GM23338 (cell line): ENCODE measurements around the gene KCNAB2. TPM values are rescaled to one million over a fixed set of nuclear protein-coding genes. Genes with fewer than 3 reads are reported as not detected.

Experiments
- ATAC-seq: fragments of 200-7000 bp; cut with Tn5 transposase; 3 replicates; pipeline ENCODE4 v1.9.1; 2020
- DNase-seq: peaks from one replicate; pipeline ENCODE4 v3.0.0-alpha.2; 2015; ENCODE audit warnings: low spot score
- H2AFZ ChIP-seq: fragments of 200-600 bp; sonication (generic); 2 replicates; pipeline ENCODE4 v1.8.0; 2016; ENCODE audit warnings: antibody characterized with exemption, mild to moderate bottlenecking, moderate library complexity
- H3F3A ChIP-seq: fragments of 200-600 bp; sonication (generic); replicated peaks from 2 replicates; pipeline ENCODE4 v1.8.0; 2017; ENCODE audit warnings: antibody characterized with exemption, mixed run types, low read depth
- H3K27ac ChIP-seq: fragments of 200-600 bp; sonication (generic); 2 replicates; pipeline ENCODE4 v1.6.1; 2016; ENCODE audit warnings: low read depth
- H3K27me3 ChIP-seq: fragments of 200-600 bp; sonication (generic); 2 replicates; pipeline ENCODE4 v1.8.0; 2016; ENCODE audit warnings: mild to moderate bottlenecking, mixed run types, moderate library complexity; ENCODE audit not compliant: insufficient read depth
- H3K36me3 ChIP-seq: fragments of 200-600 bp; sonication (generic); 2 replicates; pipeline ENCODE4 v1.8.0; 2016; ENCODE audit warnings: mild to moderate bottlenecking; ENCODE audit not compliant: insufficient read depth
- H3K4me1 ChIP-seq: fragments of 200-600 bp; sonication (generic); 2 replicates; pipeline ENCODE4 v1.8.0; 2016; ENCODE audit warnings: mild to moderate bottlenecking, moderate library complexity; ENCODE audit not compliant: insufficient read depth
- H3K4me2 ChIP-seq: fragments of 200-600 bp; sonication (generic); 2 replicates; pipeline ENCODE4 v1.7.1; 2017; ENCODE audit warnings: mixed run types
- H3K4me3 ChIP-seq: fragments of 200-600 bp; sonication (generic); 2 replicates; pipeline ENCODE4 v1.6.1; 2016; ENCODE audit warnings: mixed run types
- H3K79me2 ChIP-seq: fragments of 200-600 bp; sonication (generic); replicated peaks from 2 replicates; pipeline ENCODE4 v1.8.0; 2017; ENCODE audit warnings: mild to moderate bottlenecking; ENCODE audit not compliant: insufficient read depth
- H3K9me2 ChIP-seq: fragments of 200-600 bp; sonication (generic); 2 replicates; pipeline ENCODE4 v1.8.0; 2017; ENCODE audit not compliant: insufficient read depth
- H4K20me1 ChIP-seq: fragments of 200-600 bp; sonication (generic); replicated peaks from 2 replicates; pipeline ENCODE4 v1.8.0; 2017; ENCODE audit warnings: mild to moderate bottlenecking; ENCODE audit not compliant: insufficient read depth
- H3K27ac Mint-ChIP-seq: 2 replicates; pipeline ENCODE4 v1.8.0; 2020; ENCODE audit warnings: inconsistent platforms, mild to moderate bottlenecking, moderate library complexity, mixed read lengths
- H3K27me3 Mint-ChIP-seq: 3 replicates; pipeline ENCODE4 v1.8.0; 2022; ENCODE audit warnings: low read depth, mild to moderate bottlenecking, moderate library complexity, mixed read lengths, inconsistent platforms; ENCODE audit not compliant: insufficient read depth, poor library complexity
- H3K36me3 Mint-ChIP-seq: 3 replicates; pipeline ENCODE4 v1.8.0; 2021; ENCODE audit warnings: low read depth, mild to moderate bottlenecking, inconsistent platforms, moderate library complexity, mixed read lengths
- H3K4me1 Mint-ChIP-seq: 3 replicates; pipeline ENCODE4 v1.8.0; 2020; ENCODE audit warnings: mild to moderate bottlenecking, inconsistent platforms, mixed read lengths
- H3K4me3 Mint-ChIP-seq: 3 replicates; pipeline ENCODE4 v1.8.0; 2021; ENCODE audit warnings: moderate library complexity, mild to moderate bottlenecking, inconsistent platforms, mixed read lengths
- H3K9me3 Mint-ChIP-seq: 3 replicates; pipeline ENCODE4 v1.8.0; 2020; ENCODE audit warnings: moderate library complexity, mild to moderate bottlenecking, inconsistent platforms, mixed read lengths
- CREB1 ChIP-seq: fragments of 250-450 bp; sonication (Bioruptor Pico); IDR thresholded peaks from 2 replicates; pipeline ENCODE4 v1.5.0; 2020; ENCODE audit warnings: low read depth, mild to moderate bottlenecking, moderate library complexity
- EZH2 ChIP-seq: fragments of 200-600 bp; sonication (generic); IDR thresholded peaks from one replicate; pipeline ENCODE4 v1.8.0; 2017; ENCODE audit warnings: antibody characterized with exemption, mild to moderate bottlenecking, low read depth; ENCODE audit not compliant: unreplicated experiment
- EZH2phosphoT487 ChIP-seq: fragments of 200-600 bp; sonication (generic); IDR thresholded peaks from one replicate; pipeline ENCODE4 v1.8.1; 2018; ENCODE audit warnings: antibody characterized with exemption; ENCODE audit not compliant: unreplicated experiment
- JUNB ChIP-seq: IDR thresholded peaks from one replicate; pipeline ENCODE4 v1.6.1; 2016; ENCODE audit warnings: antibody characterized with exemption; ENCODE audit not compliant: unreplicated experiment
- NANOG ChIP-seq: IDR thresholded peaks from 2 replicates; pipeline ENCODE4 v1.6.1; 2016; ENCODE audit warnings: antibody characterized with exemption, borderline replicate concordance
- POLR2AphosphoS5 ChIP-seq: IDR thresholded peaks from 2 replicates; pipeline ENCODE4 v1.6.1; 2016; ENCODE audit warnings: antibody characterized with exemption, low read depth
- STAT1 ChIP-seq: IDR thresholded peaks from one replicate; pipeline ENCODE4 v1.6.1; 2016; ENCODE audit warnings: antibody characterized with exemption; ENCODE audit not compliant: unreplicated experiment
- ZNF114 ChIP-seq: fragments of 250-450 bp; sonication (Bioruptor Pico); IDR thresholded peaks from 2 replicates; pipeline ENCODE4 v1.5.0; 2020; ENCODE audit warnings: mild to moderate bottlenecking, moderate library complexity
- ZNF331 ChIP-seq: fragments of 250-450 bp; sonication (Bioruptor Pico); IDR thresholded peaks from 2 replicates; pipeline ENCODE4 v1.5.0; 2020; ENCODE audit warnings: low read depth, mild to moderate bottlenecking, moderate library complexity
- polyA plus RNA-seq: library from polyadenylated mRNA; unstranded; fragments of >200 nt; fragmentation: Nextera tagmentation; extraction: Ambion mirVana; gene quantifications from 2 replicates; pipeline ENCODE4 v1.2.1, GENCODE V29; 2016
- total RNA-seq: library from RNA; depleted of rRNA; stranded (reverse); fragments of >200 nt; shearing (Covaris generic); gene quantifications from 2 replicates; pipeline ENCODE4 v1.2.3, GENCODE V29; 2014
- TF ChIP-seq, protein P1 (sequence below): IDR thresholded peaks from one replicate; pipeline ENCODE4 v1.6.1; 2018; ENCODE audit warnings: antibody characterized with exemption; ENCODE audit not compliant: unreplicated experiment
- TF ChIP-seq, protein P2 (sequence below): fragments of 250-450 bp; sonication (Bioruptor Pico); IDR thresholded peaks from 2 replicates; pipeline ENCODE4 v1.5.0; 2020; ENCODE audit warnings: mild to moderate bottlenecking, moderate library complexity
- TF ChIP-seq, protein P3 (sequence below): IDR thresholded peaks from 2 replicates; pipeline ENCODE4 v1.6.1; 2016; ENCODE audit warnings: antibody characterized with exemption
- TF ChIP-seq, protein P4 (sequence below), 2 experiments: fragments of 200-600 bp in 1 of 2; sonication (generic) in 1 of 2; conservative IDR thresholded peaks; 2 replicates each; pipeline versions ENCODE4 v1.5.1 to v1.6.1; 2016 to 2017; ENCODE audit warnings: antibody characterized with exemption in 2 of 2, low read depth in 2 of 2, mild to moderate bottlenecking in 2 of 2, moderate library complexity in 1 of 2

The KCNAB2 gene
- total and polyA plus RNA-seq, 2 experiments from 2014 or later: 3.0 to 3.7 TPM

DNA sequence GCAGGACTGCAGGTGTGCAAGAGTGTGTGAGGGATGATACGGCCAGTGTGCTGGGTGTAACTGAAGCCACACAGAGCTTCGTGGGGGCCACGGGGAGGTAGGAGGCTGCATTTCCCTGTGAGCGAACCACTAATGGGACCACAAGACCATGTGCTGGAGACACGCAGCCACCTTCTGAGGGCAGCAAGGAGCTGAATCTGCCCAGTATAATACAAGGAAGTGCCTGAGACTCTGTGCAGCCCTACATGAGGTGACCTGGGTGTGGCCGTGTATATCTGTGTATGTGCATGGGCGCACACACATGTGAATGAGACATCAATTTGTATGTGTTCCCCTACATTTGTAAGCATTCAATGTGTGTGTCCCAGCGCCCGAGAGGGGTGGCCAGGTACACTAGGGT, 83.6 kb downstream of the KCNAB2 start:
- no peaks in the 10 kb centered on the region for H4K20me1 ChIP-seq

More for the DNA sequence above, 83.6 kb downstream of the KCNAB2 start:
- Histone ChIP-seq H3F3A (no peaks in the 10 kb centered on the region), H2AFZ (no peak overlapping the region), H3K36me3 (no peaks in the 10 kb centered on the region), H3K27me3 (no peaks in the 10 kb centered on the region), H3K79me2 (no peaks in the 10 kb centered on the region), H3K27ac (no peak overlapping the region), H3K4me2 (no peak overlapping the region), H3K4me1 (no peaks in the 10 kb centered on the region), H3K4me3 (no peak overlapping the region), H3K9me2 (no peaks in the 10 kb centered on the region)
- Mint-ChIP-seq H3K27ac (no peak overlapping the region), H3K4me1 (no peaks in the 10 kb centered on the region; the same call in 2 of the 3 replicates), H3K4me3 (no peak overlapping the region), H3K27me3 (peaks cover 19% of the 10 kb centered on the region), H3K9me3 (no peaks in the 10 kb centered on the region), H3K36me3 (no peaks in the 10 kb centered on the region; the same call in 2 of the 3 replicates)
- DNase-seq: no peak
- TF ChIP-seq CREB1 (CRISPR knock-in tag) (no peak), NANOG (no peak), JUNB (no peak), ZNF331 (CRISPR knock-in tag) (no peak), POLR2AphosphoS5 (no peak), STAT1 (no peak), ZNF114 (no peak), EZH2 (no peak), EZH2phosphoT487 (no peak)
- TF ChIP-seq, protein P1, sequence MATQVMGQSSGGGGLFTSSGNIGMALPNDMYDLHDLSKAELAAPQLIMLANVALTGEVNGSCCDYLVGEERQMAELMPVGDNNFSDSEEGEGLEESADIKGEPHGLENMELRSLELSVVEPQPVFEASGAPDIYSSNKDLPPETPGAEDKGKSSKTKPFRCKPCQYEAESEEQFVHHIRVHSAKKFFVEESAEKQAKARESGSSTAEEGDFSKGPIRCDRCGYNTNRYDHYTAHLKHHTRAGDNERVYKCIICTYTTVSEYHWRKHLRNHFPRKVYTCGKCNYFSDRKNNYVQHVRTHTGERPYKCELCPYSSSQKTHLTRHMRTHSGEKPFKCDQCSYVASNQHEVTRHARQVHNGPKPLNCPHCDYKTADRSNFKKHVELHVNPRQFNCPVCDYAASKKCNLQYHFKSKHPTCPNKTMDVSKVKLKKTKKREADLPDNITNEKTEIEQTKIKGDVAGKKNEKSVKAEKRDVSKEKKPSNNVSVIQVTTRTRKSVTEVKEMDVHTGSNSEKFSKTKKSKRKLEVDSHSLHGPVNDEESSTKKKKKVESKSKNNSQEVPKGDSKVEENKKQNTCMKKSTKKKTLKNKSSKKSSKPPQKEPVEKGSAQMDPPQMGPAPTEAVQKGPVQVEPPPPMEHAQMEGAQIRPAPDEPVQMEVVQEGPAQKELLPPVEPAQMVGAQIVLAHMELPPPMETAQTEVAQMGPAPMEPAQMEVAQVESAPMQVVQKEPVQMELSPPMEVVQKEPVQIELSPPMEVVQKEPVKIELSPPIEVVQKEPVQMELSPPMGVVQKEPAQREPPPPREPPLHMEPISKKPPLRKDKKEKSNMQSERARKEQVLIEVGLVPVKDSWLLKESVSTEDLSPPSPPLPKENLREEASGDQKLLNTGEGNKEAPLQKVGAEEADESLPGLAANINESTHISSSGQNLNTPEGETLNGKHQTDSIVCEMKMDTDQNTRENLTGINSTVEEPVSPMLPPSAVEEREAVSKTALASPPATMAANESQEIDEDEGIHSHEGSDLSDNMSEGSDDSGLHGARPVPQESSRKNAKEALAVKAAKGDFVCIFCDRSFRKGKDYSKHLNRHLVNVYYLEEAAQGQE: no peak
- TF ChIP-seq, protein P2, sequence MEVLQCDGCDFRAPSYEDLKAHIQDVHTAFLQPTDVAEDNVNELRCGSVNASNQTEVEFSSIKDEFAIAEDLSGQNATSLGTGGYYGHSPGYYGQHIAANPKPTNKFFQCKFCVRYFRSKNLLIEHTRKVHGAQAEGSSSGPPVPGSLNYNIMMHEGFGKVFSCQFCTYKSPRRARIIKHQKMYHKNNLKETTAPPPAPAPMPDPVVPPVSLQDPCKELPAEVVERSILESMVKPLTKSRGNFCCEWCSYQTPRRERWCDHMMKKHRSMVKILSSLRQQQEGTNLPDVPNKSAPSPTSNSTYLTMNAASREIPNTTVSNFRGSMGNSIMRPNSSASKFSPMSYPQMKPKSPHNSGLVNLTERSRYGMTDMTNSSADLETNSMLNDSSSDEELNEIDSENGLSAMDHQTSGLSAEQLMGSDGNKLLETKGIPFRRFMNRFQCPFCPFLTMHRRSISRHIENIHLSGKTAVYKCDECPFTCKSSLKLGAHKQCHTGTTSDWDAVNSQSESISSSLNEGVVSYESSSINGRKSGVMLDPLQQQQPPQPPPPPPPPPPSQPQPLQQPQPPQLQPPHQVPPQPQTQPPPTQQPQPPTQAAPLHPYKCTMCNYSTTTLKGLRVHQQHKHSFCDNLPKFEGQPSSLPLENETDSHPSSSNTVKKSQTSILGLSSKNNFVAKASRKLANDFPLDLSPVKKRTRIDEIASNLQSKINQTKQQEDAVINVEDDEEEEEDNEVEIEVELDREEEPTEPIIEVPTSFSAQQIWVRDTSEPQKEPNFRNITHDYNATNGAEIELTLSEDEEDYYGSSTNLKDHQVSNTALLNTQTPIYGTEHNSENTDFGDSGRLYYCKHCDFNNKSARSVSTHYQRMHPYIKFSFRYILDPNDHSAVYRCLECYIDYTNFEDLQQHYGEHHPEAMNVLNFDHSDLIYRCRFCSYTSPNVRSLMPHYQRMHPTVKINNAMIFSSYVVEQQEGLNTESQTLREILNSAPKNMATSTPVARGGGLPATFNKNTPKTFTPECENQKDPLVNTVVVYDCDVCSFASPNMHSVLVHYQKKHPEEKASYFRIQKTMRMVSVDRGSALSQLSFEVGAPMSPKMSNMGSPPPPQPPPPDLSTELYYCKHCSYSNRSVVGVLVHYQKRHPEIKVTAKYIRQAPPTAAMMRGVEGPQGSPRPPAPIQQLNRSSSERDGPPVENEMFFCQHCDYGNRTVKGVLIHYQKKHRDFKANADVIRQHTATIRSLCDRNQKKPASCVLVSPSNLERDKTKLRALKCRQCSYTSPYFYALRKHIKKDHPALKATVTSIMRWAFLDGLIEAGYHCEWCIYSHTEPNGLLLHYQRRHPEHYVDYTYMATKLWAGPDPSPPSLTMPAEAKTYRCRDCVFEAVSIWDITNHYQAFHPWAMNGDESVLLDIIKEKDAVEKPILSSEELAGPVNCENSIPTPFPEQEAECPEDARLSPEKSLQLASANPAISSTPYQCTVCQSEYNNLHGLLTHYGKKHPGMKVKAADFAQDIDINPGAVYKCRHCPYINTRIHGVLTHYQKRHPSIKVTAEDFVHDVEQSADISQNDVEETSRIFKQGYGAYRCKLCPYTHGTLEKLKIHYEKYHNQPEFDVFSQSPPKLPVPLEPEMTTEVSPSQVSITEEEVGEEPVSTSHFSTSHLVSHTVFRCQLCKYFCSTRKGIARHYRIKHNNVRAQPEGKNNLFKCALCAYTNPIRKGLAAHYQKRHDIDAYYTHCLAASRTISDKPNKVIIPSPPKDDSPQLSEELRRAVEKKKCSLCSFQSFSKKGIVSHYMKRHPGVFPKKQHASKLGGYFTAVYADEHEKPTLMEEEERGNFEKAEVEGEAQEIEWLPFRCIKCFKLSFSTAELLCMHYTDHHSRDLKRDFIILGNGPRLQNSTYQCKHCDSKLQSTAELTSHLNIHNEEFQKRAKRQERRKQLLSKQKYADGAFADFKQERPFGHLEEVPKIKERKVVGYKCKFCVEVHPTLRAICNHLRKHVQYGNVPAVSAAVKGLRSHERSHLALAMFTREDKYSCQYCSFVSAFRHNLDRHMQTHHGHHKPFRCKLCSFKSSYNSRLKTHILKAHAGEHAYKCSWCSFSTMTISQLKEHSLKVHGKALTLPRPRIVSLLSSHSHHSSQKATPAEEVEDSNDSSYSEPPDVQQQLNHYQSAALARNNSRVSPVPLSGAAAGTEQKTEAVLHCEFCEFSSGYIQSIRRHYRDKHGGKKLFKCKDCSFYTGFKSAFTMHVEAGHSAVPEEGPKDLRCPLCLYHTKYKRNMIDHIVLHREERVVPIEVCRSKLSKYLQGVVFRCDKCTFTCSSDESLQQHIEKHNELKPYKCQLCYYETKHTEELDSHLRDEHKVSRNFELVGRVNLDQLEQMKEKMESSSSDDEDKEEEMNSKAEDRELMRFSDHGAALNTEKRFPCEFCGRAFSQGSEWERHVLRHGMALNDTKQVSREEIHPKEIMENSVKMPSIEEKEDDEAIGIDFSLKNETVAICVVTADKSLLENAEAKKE (CRISPR knock-in tag): no peak
- TF ChIP-seq, protein P3, sequence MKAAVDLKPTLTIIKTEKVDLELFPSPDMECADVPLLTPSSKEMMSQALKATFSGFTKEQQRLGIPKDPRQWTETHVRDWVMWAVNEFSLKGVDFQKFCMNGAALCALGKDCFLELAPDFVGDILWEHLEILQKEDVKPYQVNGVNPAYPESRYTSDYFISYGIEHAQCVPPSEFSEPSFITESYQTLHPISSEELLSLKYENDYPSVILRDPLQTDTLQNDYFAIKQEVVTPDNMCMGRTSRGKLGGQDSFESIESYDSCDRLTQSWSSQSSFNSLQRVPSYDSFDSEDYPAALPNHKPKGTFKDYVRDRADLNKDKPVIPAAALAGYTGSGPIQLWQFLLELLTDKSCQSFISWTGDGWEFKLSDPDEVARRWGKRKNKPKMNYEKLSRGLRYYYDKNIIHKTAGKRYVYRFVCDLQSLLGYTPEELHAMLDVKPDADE: no peak
- TF ChIP-seq, protein P4, sequence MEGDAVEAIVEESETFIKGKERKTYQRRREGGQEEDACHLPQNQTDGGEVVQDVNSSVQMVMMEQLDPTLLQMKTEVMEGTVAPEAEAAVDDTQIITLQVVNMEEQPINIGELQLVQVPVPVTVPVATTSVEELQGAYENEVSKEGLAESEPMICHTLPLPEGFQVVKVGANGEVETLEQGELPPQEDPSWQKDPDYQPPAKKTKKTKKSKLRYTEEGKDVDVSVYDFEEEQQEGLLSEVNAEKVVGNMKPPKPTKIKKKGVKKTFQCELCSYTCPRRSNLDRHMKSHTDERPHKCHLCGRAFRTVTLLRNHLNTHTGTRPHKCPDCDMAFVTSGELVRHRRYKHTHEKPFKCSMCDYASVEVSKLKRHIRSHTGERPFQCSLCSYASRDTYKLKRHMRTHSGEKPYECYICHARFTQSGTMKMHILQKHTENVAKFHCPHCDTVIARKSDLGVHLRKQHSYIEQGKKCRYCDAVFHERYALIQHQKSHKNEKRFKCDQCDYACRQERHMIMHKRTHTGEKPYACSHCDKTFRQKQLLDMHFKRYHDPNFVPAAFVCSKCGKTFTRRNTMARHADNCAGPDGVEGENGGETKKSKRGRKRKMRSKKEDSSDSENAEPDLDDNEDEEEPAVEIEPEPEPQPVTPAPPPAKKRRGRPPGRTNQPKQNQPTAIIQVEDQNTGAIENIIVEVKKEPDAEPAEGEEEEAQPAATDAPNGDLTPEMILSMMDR (conservative IDR thresholded peaks at IDR 0.05; ENCODE audit: low read depth in 2 of 2): no peak
- ATAC-seq: no peak
